ENCODE results near the gene ACADSB.
A peak's percentile ranks its signal among the peaks of the same experiment; 100 is the strongest.

Gene ACADSB

GRCh38 chr10:123035467-123036086 is 26.8 kb downstream of the ACADSB start:
- H2AFZ ChIP-seq (ENCODE audit: low read depth, low read length): no peak overlapping the region
- no peaks in the 10 kb centered on the region for H3K4me1 ChIP-seq (ENCODE audit: insufficient read depth, low read length)
- no peak overlapping the region for H3K4me3 ChIP-seq (ENCODE audit: low read length)
- H3K9me3 ChIP-seq (ENCODE audit: low read length): no peaks in the 10 kb centered on the region
- peaks cover 10% of the 10 kb centered on the region for H3K36me3 ChIP-seq (ENCODE audit: insufficient read depth, low read length)
- H3K27me3 ChIP-seq (ENCODE audit: insufficient read depth, low read length): no peaks in the 10 kb centered on the region

- Histone ChIP-seq H3K4me3 (ENCODE audit: low read length) (no peak overlapping the region), H3K4me1 (ENCODE audit: insufficient read depth, low read length) (no peaks in the 10 kb centered on the region), H3K27me3 (ENCODE audit: insufficient read depth, low read length) (no peaks in the 10 kb centered on the region), H3K9me3 (ENCODE audit: low read length) (no peaks in the 10 kb centered on the region), H3K36me3 (ENCODE audit: insufficient read depth, low read length) (peaks cover 10% of the 10 kb centered on the region), H2AFZ (ENCODE audit: low read depth, low read length) (no peak overlapping the region)
Observed at GRCh38 chr10:123038782-123039631, 30.2 kb downstream of the ACADSB start.

GRCh38 chr10:123039632-123039930 is 30.8 kb downstream of the ACADSB start:
- Histone ChIP-seq H3K4me1 (ENCODE audit: insufficient read depth, low read length) (no peaks in the 10 kb centered on the region), H2AFZ (ENCODE audit: low read depth, low read length) (no peak overlapping the region), H3K27me3 (ENCODE audit: insufficient read depth, low read length) (no peaks in the 10 kb centered on the region), H3K36me3 (ENCODE audit: insufficient read depth, low read length) (peaks cover 7% of the 10 kb centered on the region), H3K4me3 (ENCODE audit: low read length) (no peak overlapping the region), H3K9me3 (ENCODE audit: low read length) (no peaks in the 10 kb centered on the region)

- no peaks in the 10 kb centered on the region for H3K27me3 ChIP-seq (ENCODE audit: insufficient read depth, low read length)
- no peaks in the 10 kb centered on the region for H3K9me3 ChIP-seq (ENCODE audit: low read length)
- H3K36me3 ChIP-seq (ENCODE audit: insufficient read depth, low read length): peaks cover 2% of the 10 kb centered on the region
- no peak overlapping the region for H2AFZ ChIP-seq (ENCODE audit: low read depth, low read length)
- H3K4me3 ChIP-seq (ENCODE audit: low read length): no peak overlapping the region
- no peaks in the 10 kb centered on the region for H3K4me1 ChIP-seq (ENCODE audit: insufficient read depth, low read length)
Observed at GRCh38 chr10:123042708-123043408, 34.1 kb downstream of the ACADSB start.

- Histone ChIP-seq H2AFZ (ENCODE audit: low read depth, low read length) (no peak overlapping the region), H3K27me3 (ENCODE audit: insufficient read depth, low read length) (no peaks in the 10 kb centered on the region), H3K4me3 (ENCODE audit: low read length) (no peak overlapping the region), H3K4me1 (ENCODE audit: insufficient read depth, low read length) (no peaks in the 10 kb centered on the region), H3K9me3 (ENCODE audit: low read length) (no peaks in the 10 kb centered on the region), H3K36me3 (ENCODE audit: insufficient read depth, low read length) (peaks cover 8% of the 10 kb centered on the region)
Observed at GRCh38 chr10:123043409-123043925, 34.7 kb downstream of the ACADSB start.

- H3K4me3 ChIP-seq (ENCODE audit: low read length): no peak overlapping the region
- peaks cover 8% of the 10 kb centered on the region for H3K36me3 ChIP-seq (ENCODE audit: insufficient read depth, low read length)
- H3K4me1 ChIP-seq (ENCODE audit: insufficient read depth, low read length): no peaks in the 10 kb centered on the region
- H3K9me3 ChIP-seq (ENCODE audit: low read length): peaks cover 2% of the 10 kb centered on the region
- no peaks in the 10 kb centered on the region for H3K27me3 ChIP-seq (ENCODE audit: insufficient read depth, low read length)
- H2AFZ ChIP-seq (ENCODE audit: low read depth, low read length): no peak overlapping the region
Observed at GRCh38 chr10:123044391-123044790, 35.6 kb downstream of the ACADSB start.

- Histone ChIP-seq H3K4me1 (ENCODE audit: insufficient read depth, low read length) (no peaks in the 10 kb centered on the region), H2AFZ (ENCODE audit: low read depth, low read length) (no peak overlapping the region), H3K27me3 (ENCODE audit: insufficient read depth, low read length) (no peaks in the 10 kb centered on the region), H3K36me3 (ENCODE audit: insufficient read depth, low read length) (peaks cover 10% of the 10 kb centered on the region), H3K4me3 (ENCODE audit: low read length) (no peak overlapping the region), H3K9me3 (ENCODE audit: low read length) (peaks cover 3% of the 10 kb centered on the region)
Observed at GRCh38 chr10:123045961-123046731, 37.3 kb downstream of the ACADSB start.

- no peak overlapping the region for H3K4me3 ChIP-seq (ENCODE audit: low read length)
- no peaks in the 10 kb centered on the region for H3K9me3 ChIP-seq (ENCODE audit: low read length)
- no peak overlapping the region for H2AFZ ChIP-seq (ENCODE audit: low read depth, low read length)
- no peaks in the 10 kb centered on the region for H3K4me1 ChIP-seq (ENCODE audit: insufficient read depth, low read length)
- peaks cover 7% of the 10 kb centered on the region for H3K36me3 ChIP-seq (ENCODE audit: insufficient read depth, low read length)
- H3K27me3 ChIP-seq (ENCODE audit: insufficient read depth, low read length): no peaks in the 10 kb centered on the region
Observed at GRCh38 chr10:123057968-123058367, 49.2 kb downstream of the ACADSB start.

- Histone ChIP-seq H3K36me3 (ENCODE audit: insufficient read depth, low read length) (no peaks in the 10 kb centered on the region), H3K4me3 (ENCODE audit: low read length) (no peak overlapping the region), H3K9me3 (ENCODE audit: low read length) (peaks cover 2% of the 10 kb centered on the region), H3K27me3 (ENCODE audit: insufficient read depth, low read length) (no peaks in the 10 kb centered on the region), H3K4me1 (ENCODE audit: insufficient read depth, low read length) (no peaks in the 10 kb centered on the region), H2AFZ (ENCODE audit: low read depth, low read length) (no peak overlapping the region)
Observed at GRCh38 chr10:123061865-123062264, 53.1 kb downstream of the ACADSB start.

- Histone ChIP-seq H3K9me3 (ENCODE audit: low read length) (peaks cover 2% of the 10 kb centered on the region), H3K36me3 (ENCODE audit: insufficient read depth, low read length) (no peaks in the 10 kb centered on the region), H3K4me1 (ENCODE audit: insufficient read depth, low read length) (peaks cover under 1% of the 10 kb centered on the region), H2AFZ (ENCODE audit: low read depth, low read length) (no peak overlapping the region), H3K4me3 (ENCODE audit: low read length) (no peak overlapping the region), H3K27me3 (ENCODE audit: insufficient read depth, low read length) (no peaks in the 10 kb centered on the region)
Observed at GRCh38 chr10:123062726-123063125, 53.9 kb downstream of the ACADSB start.

GRCh38 chr10:123068087-123068853 is 59.5 kb downstream of the ACADSB start:
- H3K9me3 ChIP-seq (ENCODE audit: low read length): peaks cover 2% of the 10 kb centered on the region
- peaks cover 4% of the 10 kb centered on the region for H3K27me3 ChIP-seq (ENCODE audit: insufficient read depth, low read length)
- H3K4me3 ChIP-seq (ENCODE audit: low read length): no peak overlapping the region
- H3K4me1 ChIP-seq (ENCODE audit: insufficient read depth, low read length): peaks cover 24% of the 10 kb centered on the region
- no peaks in the 10 kb centered on the region for H3K36me3 ChIP-seq (ENCODE audit: insufficient read depth, low read length)
- no peak overlapping the region for H2AFZ ChIP-seq (ENCODE audit: low read depth, low read length)

- Histone ChIP-seq H3K36me3 (ENCODE audit: insufficient read depth, low read length) (no peaks in the 10 kb centered on the region), H3K27me3 (ENCODE audit: insufficient read depth, low read length) (peaks cover 11% of the 10 kb centered on the region), H3K9me3 (ENCODE audit: low read length) (no peaks in the 10 kb centered on the region), H3K4me3 (ENCODE audit: low read length) (peak overlapping the region; percentile 2), H2AFZ (ENCODE audit: low read depth, low read length) (no peak overlapping the region), H3K4me1 (ENCODE audit: insufficient read depth, low read length) (peaks cover 24% of the 10 kb centered on the region)
Observed at GRCh38 chr10:123069246-123069986, 60.6 kb downstream of the ACADSB start.
